LNCaP clone FGC (cell line): Measurements from ENCODE around the gene MOGAT1.

ENCODE experiments used
- DNase-seq: peaks from one replicate; pipeline ENCODE4 v3.0.0-alpha.2; 2011; ENCODE audit warnings: low read depth
- H3K4me3 ChIP-seq: 2 replicates; pipeline ENCODE4 v1.5.1; 2011; ENCODE audit warnings: mild to moderate bottlenecking, low read depth, low read length, control low read depth
- CTCF ChIP-seq: IDR thresholded peaks from 2 replicates; pipeline ENCODE4 v1.5.1; 2012; ENCODE audit warnings: mild to moderate bottlenecking; ENCODE audit not compliant: control insufficient read depth, insufficient read depth; ENCODE audit errors: extremely low read depth

Gene MOGAT1

DNA sequence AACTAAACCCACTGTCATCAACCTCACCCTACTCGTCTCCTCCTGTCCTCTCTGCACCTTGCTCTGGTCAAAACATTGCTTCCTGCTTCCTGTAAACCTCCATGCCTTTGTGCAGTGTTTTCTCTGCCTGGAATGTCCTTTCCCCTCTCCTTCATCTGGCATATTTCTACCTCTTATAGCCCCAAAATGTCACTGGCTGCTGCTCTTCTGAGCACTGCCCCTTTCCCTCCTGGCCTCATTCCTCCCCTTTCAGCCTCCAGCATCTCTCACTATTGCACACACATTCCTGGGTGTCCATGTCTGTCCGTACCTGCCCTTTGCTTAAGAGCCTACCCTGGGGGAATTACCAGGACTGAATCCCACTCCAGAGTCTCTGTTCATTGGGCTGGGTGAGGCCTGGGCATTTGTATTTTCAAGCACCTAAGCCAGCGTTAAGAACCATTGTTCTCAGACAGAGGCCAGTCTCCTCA is 84.9 kb downstream of the MOGAT1 start:
- H3K4me3 ChIP-seq = no peak overlapping the region
- no peak for TF ChIP-seq CTCF
- DNase-seq = no peak

GRCh38 chr2:222756951-222757650 is 85.6 kb downstream of the MOGAT1 start:
- no peak overlapping the region for H3K4me3 ChIP-seq
- DNase-seq = no peak
- TF ChIP-seq CTCF = no peak
